Stimulated activated CD8-positive, alpha-beta memory T cell treated with anti-CD3 and anti-CD28 coated beads, Interleukin-12 subunit alpha, Interleukin-12 subunit beta, amount 100 ng/mL, for 24 hours (primary cell): ENCODE measurements around the gene FGFR3.
"Not testable (repeated sequence)": the region's sequence is repeated elsewhere in the genome, so short reads cannot be mapped to it uniquely, and the experiment has no call there.

Experiments used
- DNase-seq: peaks from one replicate; pipeline ENCODE4 v3.0.0-alpha.2; 2020; ENCODE audit errors: extremely low read depth

Gene FGFR3

GRCh38 chr4:1815997-1816860, 23.1 kb downstream of the FGFR3 start:
- no peak for DNase-seq

GRCh38 chr4:1819284-1819683, 26.2 kb downstream of the FGFR3 start:
- DNase-seq = no peak

GRCh38 chr4:1819816-1820215, 26.7 kb downstream of the FGFR3 start:
- DNase-seq = no peak

GRCh38 chr4:1821679-1822567, 28.8 kb downstream of the FGFR3 start:
- DNase-seq = no peak

GRCh38 chr4:1822568-1823544, 29.8 kb downstream of the FGFR3 start:
- no peak for DNase-seq

GRCh38 chr4:1823545-1823932, 30.4 kb downstream of the FGFR3 start:
- DNase-seq = no peak

GRCh38 chr4:1824746-1825145, 31.7 kb downstream of the FGFR3 start:
- no peak for DNase-seq

GRCh38 chr4:1825326-1825725, 32.2 kb downstream of the FGFR3 start:
- no peak for DNase-seq

GRCh38 chr4:1826531-1827350, 33.6 kb downstream of the FGFR3 start:
- no peak for DNase-seq

GRCh38 chr4:1830234-1830633, 37.1 kb downstream of the FGFR3 start:
- no peak for DNase-seq

GRCh38 chr4:1830642-1831228, 37.6 kb downstream of the FGFR3 start:
- no peak for DNase-seq

GRCh38 chr4:1831331-1831730, 38.2 kb downstream of the FGFR3 start:
- no peak for DNase-seq

GRCh38 chr4:1832690-1833089, 39.6 kb downstream of the FGFR3 start:
- no peak for DNase-seq

GRCh38 chr4:1833307-1834046, 40.4 kb downstream of the FGFR3 start:
- DNase-seq = no peak

- no peak for DNase-seq
Measured at GRCh38 chr4:1834047-1834775, 41.1 kb downstream of the FGFR3 start.

GRCh38 chr4:1835836-1836235, 42.7 kb downstream of the FGFR3 start:
- not testable (repeated sequence) for DNase-seq

GRCh38 chr4:1836650-1837049, 43.6 kb downstream of the FGFR3 start:
- no peak for DNase-seq

GRCh38 chr4:1837069-1837468, 44.0 kb downstream of the FGFR3 start:
- no peak for DNase-seq

- no peak for DNase-seq
Measured at GRCh38 chr4:1839282-1839681, 46.2 kb downstream of the FGFR3 start.
